OCI-LY3 (cell line): ENCODE results near the gene TRAF6.

Experiments used
- H2AFZ ChIP-seq: fragments of 200-600, 300-600 bp; shearing (Covaris generic); 2 replicates; pipeline ENCODE4 v1.6.0; 2014; ENCODE audit warnings: antibody characterized with exemption, low read depth, low read length
- H3K27ac ChIP-seq: fragments of 200-600, 300-600 bp; sonication (generic); 2 replicates; pipeline ENCODE4 v1.5.1; 2014; ENCODE audit warnings: mild to moderate bottlenecking, low read length, moderate library complexity, mixed read lengths
- H3K27me3 ChIP-seq: fragments of 200-600, 300-600 bp; sonication (generic); 2 replicates; pipeline ENCODE4 v1.6.1; 2014; ENCODE audit warnings: low read depth, low read length, mixed read lengths
- H3K36me3 ChIP-seq: fragments of 200-600, 300-600 bp; sonication (generic); replicated peaks from 2 replicates; pipeline ENCODE3; 2014; ENCODE audit warnings: low read depth, low read length, mixed read lengths
- H3K4me1 ChIP-seq: fragments of 300-600, 200-600 bp; sonication (generic); 2 replicates; pipeline ENCODE4 v1.6.1; 2014; ENCODE audit warnings: low read length, mixed read lengths
- H3K4me2 ChIP-seq: fragments of 200-600, 300-600 bp; sonication (generic); 2 replicates; pipeline ENCODE4 v1.6.1; 2014; ENCODE audit warnings: low read length, mixed read lengths
- H3K4me3 ChIP-seq: fragments of 300-600, 200-600 bp; sonication (generic); 2 replicates; pipeline ENCODE4 v1.5.1; 2014; ENCODE audit warnings: antibody characterized with exemption, mild to moderate bottlenecking, low read length, moderate library complexity
- H3K79me2 ChIP-seq: fragments of 300-600, 200-600 bp; shearing (Covaris generic); 2 replicates; pipeline ENCODE4 v1.6.1; 2014; ENCODE audit warnings: mild to moderate bottlenecking, low read length, mixed read lengths
- H3K9ac ChIP-seq: fragments of 300-600, 200-600 bp; shearing (Covaris generic); 2 replicates; pipeline ENCODE4 v1.6.0; 2014; ENCODE audit warnings: mild to moderate bottlenecking, low read length, moderate library complexity
- H3K9me3 ChIP-seq: fragments of 200-600, 300-600 bp; shearing (Covaris generic); 2 replicates; pipeline ENCODE4 v1.6.1; 2014; ENCODE audit warnings: low read length, mixed read lengths; ENCODE audit not compliant: insufficient read depth
- H4K20me1 ChIP-seq: fragments of 200-600, 300-600 bp; sonication (generic); 2 replicates; pipeline ENCODE4 v1.6.1; 2016; ENCODE audit warnings: low read length, mixed read lengths; ENCODE audit not compliant: insufficient read depth
- EZH2phosphoT487 ChIP-seq: fragments of 200-600 bp; shearing (Covaris generic); IDR thresholded peaks from 2 replicates; pipeline ENCODE4 v1.6.1; 2018; ENCODE audit warnings: antibody characterized with exemption, mixed run types, low read depth
- TF ChIP-seq, protein P1 (sequence below): fragments of 200-600, 300-600 bp; sonication (generic); IDR thresholded peaks from 2 replicates; pipeline ENCODE4 v1.5.1; 2014; ENCODE audit warnings: antibody characterized with exemption, low read length, low read depth

The TRAF6 gene

DNA sequence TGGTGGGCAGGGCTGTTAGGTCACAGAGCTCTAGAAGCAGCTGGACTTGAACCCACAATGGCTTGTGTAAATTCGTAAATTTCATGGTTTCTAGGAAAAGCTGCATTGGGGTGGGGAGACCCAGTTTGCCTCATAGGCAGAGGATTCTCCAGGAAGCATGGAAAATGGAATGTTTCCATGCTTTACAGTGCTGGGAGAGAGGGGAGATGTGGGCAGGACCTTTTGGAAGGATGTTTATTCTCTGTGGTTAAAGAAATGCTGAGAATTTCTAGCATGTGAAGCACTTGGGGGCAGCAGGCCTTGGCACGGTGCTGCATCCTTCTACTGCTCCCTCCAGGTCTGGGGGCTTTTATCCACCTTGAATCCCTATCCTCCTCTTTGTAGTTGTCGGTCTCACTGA lies 46.3 kb downstream of the TRAF6 start:
- H3K36me3 ChIP-seq = no peaks in the 10 kb centered on the region
- no peaks in the 10 kb centered on the region for H3K4me1 ChIP-seq
- H3K27ac ChIP-seq = no peak overlapping the region

DNA sequence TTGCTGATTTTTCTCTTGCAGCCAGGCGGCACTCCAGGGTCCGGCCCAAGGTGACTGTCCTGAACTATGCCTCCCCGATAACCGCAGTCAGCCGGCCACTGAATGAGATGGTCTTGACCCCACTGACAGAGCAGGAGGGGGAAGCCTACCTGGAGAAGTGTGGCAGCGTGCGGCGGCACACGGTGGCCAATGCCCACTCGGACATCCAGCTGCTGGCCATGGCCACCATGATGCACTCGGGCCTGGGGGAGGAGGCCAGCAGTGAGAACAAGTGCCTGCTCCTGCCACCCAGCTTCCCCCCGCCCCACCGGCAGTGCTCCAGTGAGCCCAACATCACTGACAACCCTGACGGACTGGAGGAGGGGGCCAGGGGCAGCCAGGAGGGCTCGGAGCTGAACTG lies 47.8 kb downstream of the TRAF6 start:
- TF ChIP-seq, protein P1, sequence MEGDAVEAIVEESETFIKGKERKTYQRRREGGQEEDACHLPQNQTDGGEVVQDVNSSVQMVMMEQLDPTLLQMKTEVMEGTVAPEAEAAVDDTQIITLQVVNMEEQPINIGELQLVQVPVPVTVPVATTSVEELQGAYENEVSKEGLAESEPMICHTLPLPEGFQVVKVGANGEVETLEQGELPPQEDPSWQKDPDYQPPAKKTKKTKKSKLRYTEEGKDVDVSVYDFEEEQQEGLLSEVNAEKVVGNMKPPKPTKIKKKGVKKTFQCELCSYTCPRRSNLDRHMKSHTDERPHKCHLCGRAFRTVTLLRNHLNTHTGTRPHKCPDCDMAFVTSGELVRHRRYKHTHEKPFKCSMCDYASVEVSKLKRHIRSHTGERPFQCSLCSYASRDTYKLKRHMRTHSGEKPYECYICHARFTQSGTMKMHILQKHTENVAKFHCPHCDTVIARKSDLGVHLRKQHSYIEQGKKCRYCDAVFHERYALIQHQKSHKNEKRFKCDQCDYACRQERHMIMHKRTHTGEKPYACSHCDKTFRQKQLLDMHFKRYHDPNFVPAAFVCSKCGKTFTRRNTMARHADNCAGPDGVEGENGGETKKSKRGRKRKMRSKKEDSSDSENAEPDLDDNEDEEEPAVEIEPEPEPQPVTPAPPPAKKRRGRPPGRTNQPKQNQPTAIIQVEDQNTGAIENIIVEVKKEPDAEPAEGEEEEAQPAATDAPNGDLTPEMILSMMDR = no peak
- TF ChIP-seq EZH2phosphoT487 = no peak
- no peak overlapping the region for H3K4me2 ChIP-seq
- H3K9me3 ChIP-seq = no peaks in the 10 kb centered on the region
- H3K36me3 ChIP-seq = no peaks in the 10 kb centered on the region
- no peak overlapping the region for H3K9ac ChIP-seq
- H3K79me2 ChIP-seq = no peaks in the 10 kb centered on the region
- no peaks in the 10 kb centered on the region for H4K20me1 ChIP-seq
- H3K4me1 ChIP-seq = no peaks in the 10 kb centered on the region
- H3K27me3 ChIP-seq = no peaks in the 10 kb centered on the region
- H3K27ac ChIP-seq = no peak overlapping the region
- no peak overlapping the region for H2AFZ ChIP-seq
- H3K4me3 ChIP-seq = no peak overlapping the region

More for the DNA sequence above, 46.3 kb downstream of the TRAF6 start:
- no peak overlapping the region for H3K4me2 ChIP-seq
- no peak overlapping the region for H3K9ac ChIP-seq
- no peaks in the 10 kb centered on the region for H4K20me1 ChIP-seq
- H3K79me2 ChIP-seq = no peaks in the 10 kb centered on the region
- no peak overlapping the region for H3K4me3 ChIP-seq
- no peaks in the 10 kb centered on the region for H3K9me3 ChIP-seq
- TF ChIP-seq, protein P1 = no peak
- no peak for TF ChIP-seq EZH2phosphoT487
- H2AFZ ChIP-seq = no peak overlapping the region
- H3K27me3 ChIP-seq = no peaks in the 10 kb centered on the region

DNA sequence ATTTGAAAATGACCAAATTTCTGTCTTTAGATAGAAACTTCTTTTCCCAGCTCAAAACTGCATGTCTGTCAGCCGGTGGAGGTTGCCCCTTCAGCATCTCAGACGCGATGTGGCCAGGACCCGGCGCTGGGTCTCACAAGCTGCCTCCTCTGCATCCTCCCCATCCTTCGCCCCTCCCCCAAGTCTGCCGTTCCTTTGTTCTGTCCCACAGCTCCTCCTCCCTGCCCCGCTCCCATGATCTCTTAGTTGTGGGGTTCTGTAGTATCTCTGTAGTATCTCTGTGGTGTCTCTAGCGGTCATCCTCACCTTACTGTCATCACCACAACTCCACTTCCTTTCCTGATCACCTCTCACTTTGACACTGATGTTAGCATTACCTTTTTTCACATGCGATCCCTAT lies 49.9 kb downstream of the TRAF6 start:
- Histone ChIP-seq H3K9me3 (no peaks in the 10 kb centered on the region), H3K27ac (no peak overlapping the region), H3K4me3 (no peak overlapping the region), H3K4me2 (no peak overlapping the region), H2AFZ (no peak overlapping the region), H3K4me1 (no peaks in the 10 kb centered on the region), H3K79me2 (no peaks in the 10 kb centered on the region), H4K20me1 (no peaks in the 10 kb centered on the region), H3K27me3 (no peaks in the 10 kb centered on the region), H3K9ac (no peak overlapping the region), H3K36me3 (no peaks in the 10 kb centered on the region)
- TF ChIP-seq, protein P1 = no peak
- TF ChIP-seq EZH2phosphoT487 = no peak

DNA sequence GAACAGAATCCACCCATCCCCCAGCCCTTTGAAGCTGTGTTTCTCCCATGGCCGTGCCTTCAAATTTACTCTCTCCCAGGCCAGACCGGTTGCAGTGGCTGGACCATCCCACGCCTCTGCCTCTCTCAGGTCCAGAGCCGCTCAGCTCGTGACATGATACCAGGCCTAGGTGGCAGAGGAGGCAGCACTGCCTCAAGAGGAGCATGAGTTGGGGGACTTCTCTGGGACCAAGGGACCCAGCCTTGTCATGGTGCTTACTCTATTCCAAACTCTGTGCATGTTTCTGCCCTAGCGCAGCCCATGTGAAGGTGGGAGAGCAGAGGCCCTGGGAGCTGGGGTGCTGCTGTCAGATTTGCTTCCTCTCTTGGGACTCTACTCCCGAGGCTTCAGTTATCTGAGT lies 51.0 kb downstream of the TRAF6 start:
- Histone ChIP-seq H4K20me1 (no peaks in the 10 kb centered on the region), H3K27ac (no peak overlapping the region), H3K4me3 (no peak overlapping the region), H3K4me2 (no peak overlapping the region), H2AFZ (no peak overlapping the region), H3K9me3 (no peaks in the 10 kb centered on the region), H3K9ac (no peak overlapping the region), H3K79me2 (no peaks in the 10 kb centered on the region), H3K27me3 (no peaks in the 10 kb centered on the region), H3K4me1 (peaks cover 2% of the 10 kb centered on the region), H3K36me3 (no peaks in the 10 kb centered on the region)
- TF ChIP-seq, protein P1 = no peak
